ENCODE results near the gene DCAF17.
"Not testable (repeated sequence)": the region's sequence is repeated elsewhere in the genome, so short reads cannot be mapped to it uniquely, and the experiment has no call there.

DCAF17 gene

DNA sequence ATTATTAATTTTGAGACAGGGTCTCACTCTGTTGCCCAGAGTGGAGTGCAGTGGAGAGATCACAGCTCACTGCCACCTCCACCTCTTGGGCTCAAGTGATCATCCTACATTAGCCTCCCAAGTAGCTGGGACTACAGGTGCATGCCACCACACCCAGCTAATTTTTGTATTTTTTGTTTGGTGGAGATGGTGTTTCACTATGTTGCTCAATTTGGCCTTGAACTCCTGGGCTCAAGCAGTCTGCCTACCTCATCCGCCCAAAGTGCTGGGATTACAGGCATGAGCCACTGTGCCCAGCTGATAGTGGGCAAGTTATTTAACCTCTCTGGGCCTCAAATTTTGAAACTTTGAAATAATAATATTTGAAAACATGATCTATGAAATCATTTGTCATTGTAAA lies 26.5 kb downstream of the DCAF17 start:
- no peak for DNase-seq (ENCODE audit: low spot score)

DNA sequence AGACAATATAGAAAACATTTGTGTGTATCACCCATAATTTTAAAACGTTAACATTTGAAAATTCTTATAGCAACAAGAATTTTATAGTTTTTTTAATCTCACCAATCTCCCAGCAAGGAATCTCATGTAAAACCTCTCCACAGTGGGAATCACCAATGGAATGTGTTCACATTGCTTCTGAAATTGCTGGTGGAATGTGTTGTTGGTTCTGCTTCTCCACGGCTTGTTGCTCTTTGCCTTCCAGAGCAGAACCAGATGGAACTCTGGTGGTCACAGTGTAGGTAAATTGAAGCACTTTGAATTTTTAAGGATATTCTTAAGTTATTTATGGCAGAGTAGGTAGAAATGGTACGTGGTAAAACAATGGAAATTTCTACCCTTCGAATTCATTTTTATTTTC lies 35.1 kb downstream of the DCAF17 start:
- DNase-seq (ENCODE audit: low spot score) = no peak

DNA sequence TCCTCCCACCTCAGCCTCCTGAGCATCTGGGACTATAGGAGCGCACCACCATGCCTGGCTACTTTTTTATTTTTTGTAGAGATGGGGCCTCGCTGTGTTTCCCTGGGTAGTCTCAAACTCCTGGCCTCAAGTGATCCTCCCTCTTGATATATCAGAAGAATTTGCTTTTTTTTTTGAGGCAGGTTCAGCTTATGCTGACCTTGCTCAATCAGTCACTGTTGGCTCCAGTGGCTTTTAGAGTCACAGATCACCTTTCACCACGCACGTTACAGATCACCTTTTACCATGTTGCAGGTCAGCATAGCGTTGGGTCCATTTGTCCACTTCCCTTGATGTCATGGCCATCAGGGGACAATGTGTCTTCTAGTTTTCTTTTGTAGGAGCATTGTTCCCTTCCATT lies 36.1 kb downstream of the DCAF17 start:
- DNase-seq (ENCODE audit: low spot score) = no peak

DNA sequence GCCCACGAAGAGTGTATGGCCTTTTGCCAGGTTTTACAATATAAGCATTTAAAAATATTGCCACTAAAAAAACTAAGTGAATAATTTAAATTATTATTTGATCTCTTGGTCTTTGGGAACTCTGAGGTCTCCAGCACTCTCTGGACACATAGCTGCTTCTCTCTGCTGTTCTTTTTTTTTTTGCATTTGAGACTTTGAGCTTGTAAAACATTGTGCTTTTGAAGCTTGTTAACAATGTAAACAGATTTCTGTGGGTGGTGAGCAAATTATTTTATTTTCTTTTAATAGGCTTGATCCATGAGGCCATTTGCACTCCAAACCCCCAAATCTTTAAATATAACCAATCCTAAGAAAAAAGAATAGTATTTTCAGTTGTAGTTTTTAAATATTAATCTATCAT lies 42.0 kb downstream of the DCAF17 start:
- no peak for DNase-seq (ENCODE audit: low spot score)

DNA sequence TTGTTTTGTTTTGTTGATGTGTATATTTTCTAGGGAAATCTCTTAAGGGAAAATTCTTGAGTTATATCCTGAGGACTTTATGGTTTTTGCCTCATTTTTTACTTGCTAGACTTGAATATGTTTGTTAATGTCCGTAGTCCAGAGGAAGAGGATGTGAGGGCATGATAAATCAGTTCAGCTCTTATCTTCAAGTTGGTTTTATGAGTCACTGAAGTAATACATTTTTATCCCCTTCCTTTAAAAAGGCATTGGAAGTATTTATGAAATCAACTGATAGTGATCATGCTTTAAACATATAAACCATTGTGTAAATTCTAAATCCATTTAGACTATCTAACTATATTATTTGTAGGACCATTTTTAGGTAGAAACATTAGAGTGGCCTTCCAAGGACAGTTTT lies 44.3 kb downstream of the DCAF17 start:
- DNase-seq (ENCODE audit: low spot score) = no peak

DNA sequence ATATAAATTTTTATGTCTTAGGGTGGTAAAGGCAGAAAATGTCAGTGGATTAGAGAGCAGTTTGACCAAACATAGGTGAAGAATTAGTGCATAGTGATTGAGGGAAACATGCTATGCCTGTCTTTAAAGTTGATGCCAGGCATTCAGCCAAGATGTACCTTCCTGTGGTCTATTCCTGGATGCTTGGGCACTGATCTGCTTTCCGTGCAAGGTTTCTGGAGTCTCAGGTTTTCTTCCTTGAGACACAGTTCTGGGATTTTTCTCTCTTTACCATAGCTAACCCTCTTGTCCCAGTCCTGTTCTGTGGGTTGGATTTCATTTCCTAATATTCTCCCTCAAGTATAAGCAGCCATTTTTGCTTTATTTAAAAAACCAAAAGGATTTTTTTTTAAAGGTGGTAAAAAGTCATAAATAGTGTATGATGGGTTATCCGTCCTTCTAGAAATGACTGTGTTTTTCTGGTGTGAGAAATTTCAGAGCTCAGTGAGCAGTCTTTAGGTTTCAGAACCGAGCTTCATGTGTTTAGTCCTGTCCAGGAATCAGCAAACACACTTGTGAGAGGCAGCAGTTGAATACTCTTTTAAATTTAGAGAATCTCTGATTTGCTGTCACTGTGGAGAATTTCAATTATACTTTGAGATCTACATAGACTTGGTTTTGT lies 45.3 kb downstream of the DCAF17 start:
- no peak for DNase-seq (ENCODE audit: low spot score)

DNA sequence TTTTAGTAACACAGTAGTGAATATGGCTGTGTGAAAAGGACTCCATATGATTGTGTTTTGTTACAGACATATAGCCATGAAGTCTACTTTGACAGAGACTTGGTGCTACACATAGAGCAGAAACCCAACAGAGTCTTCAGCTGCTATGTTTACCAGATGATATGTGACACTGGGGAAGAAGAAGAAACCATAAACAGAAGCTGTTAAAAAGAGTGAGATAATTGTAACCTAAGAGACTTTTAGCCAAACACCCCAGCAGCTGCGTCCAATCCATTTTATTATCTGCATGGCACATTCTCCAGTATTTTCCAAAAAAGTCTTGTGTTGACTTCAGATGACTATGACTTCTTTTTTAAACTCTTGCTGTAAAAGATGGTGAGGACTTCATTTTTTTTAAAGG lies 46.9 kb downstream of the DCAF17 start:
- DNase-seq (ENCODE audit: low spot score) = no peak

DNA sequence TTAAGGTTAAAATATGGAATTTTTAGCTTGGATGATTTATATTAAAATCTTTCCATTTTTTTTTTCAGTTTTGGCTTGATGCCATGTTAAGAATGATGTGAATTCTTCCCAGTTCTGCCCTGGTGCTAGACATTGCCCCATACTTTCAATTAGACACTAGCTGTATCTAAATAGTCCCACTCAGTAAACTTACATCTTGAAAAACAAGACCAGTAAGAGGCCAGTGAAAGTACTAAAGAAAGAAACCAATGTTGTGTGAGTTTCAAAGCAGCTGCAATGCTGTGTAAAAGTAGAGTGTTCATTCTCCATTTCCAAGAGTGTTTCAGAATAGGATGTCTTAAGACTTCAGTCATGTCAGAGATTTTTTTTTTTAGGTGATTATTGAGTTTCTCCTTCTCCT lies 48.3 kb downstream of the DCAF17 start:
- DNase-seq (ENCODE audit: low spot score) = no peak

DNA sequence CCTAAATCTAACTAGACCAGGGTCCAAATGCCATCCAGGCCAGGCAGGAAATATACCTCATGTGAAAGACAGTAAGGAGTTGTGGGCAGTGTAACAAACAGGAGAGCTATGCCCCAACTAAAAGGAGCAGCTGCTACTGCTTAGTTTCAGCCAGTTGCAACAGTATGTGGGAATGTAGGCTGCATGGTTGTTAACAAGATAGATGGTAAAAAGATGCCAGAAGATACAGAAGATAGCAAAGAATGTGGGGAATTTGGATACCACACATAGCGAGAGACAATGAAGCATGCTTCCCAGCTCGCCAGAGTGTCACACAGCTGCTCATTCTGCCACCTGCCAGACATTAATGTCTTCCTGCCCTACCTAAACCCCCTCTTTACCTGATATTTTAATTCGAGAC lies 48.9 kb downstream of the DCAF17 start:
- DNase-seq (ENCODE audit: low spot score) = no peak

DNA sequence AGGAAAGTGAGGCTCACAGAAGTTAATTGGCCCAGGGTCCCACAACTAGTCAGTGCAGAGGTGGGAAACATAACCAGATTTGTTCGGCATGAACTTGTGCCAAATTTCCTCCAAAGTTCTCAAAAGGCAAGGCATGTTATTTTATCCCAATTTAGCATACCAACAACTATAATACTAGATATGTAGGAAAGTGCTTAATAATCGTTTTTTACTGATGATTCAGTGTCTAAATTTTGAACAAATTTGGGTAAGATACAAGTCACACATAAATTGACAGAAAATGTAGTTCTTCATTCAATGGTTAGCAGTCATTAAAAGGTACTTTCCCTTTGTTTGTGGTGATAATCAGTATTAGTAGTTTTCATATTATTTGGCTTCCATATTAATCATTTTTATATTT lies 49.8 kb downstream of the DCAF17 start:
- DNase-seq (ENCODE audit: low spot score) = no peak

DNA sequence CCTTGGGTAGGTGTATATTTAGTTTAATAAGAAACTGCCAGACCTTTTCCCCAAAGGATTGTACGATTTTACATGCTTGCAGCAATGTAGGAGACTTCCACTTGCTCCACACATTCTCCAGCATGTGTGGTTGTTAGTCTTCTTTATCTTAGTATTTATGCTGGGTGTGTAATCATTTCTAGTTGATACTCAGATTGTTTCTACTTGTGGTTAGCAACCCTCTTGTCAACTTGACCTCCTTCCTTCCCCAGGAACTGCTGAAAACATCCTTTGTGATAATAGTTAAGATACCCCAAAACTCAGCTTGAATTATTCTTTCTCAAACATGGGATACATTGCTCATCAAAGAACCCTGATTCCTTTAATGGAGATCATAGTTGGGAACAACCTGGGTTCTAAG lies 51.1 kb downstream of the DCAF17 start:
- no peak for DNase-seq (ENCODE audit: low spot score)

DNA sequence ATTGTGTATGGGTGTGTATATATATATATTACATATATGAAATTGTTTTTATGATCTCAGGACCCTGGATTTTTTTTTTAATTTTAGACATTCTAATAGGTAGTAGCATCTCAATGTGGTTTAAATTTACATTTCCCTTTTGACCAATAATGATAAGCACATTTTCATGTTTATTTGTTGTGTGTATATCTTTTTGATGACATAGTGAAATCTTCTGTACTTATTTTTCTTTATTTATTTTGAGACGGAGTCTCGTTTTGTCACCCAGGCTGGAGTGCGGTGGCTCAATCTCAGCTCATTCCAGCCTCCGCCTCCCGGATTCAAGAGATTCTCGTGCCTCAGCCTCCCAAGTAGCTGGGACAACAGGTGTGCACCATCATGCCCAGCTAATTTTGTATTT lies 53.2 kb downstream of the DCAF17 start:
- DNase-seq (ENCODE audit: low spot score) = no peak

DNA sequence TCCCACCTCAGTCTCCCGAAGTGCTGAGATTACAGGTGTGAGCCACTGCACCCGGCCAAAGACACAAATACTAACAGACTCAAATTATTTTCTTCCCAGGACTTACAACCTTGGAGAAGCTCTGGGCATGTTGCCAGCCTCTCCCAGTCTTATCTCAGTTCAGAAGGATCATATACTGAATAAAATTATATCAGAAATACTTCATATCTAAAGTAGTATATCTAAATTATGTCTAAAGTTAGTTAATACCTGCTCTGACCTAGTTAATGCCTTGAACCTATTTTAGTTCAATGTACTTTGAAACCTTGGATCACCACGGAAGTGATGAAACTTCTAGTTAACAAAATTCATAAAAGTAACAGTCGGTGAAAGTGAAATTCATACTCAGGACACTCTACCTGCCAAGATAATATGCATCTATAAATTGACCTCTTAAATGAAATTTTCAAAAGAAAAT lies 53.8 kb downstream of the DCAF17 start:
- DNase-seq (ENCODE audit: low spot score) = no peak

DNA sequence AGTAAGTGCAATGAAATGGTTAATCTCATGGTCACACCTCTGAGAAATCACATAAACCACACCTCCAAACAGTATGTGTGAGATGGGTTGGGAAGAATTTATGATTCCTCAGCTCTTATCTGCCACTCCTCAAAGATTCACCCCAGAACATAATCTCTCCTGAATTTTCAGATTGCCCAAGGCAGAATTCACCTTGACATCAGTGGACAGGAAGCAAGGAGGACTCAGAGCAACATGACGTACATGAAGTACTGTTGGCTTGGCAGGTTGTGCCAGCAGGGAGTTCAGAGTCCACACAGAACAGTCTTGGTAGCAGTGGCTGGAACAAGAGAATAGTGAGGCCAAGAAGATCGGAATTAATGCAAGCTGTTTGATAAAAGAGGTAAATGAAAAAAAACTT lies 56.6 kb downstream of the DCAF17 start:
- no peak for DNase-seq (ENCODE audit: low spot score)

DNA sequence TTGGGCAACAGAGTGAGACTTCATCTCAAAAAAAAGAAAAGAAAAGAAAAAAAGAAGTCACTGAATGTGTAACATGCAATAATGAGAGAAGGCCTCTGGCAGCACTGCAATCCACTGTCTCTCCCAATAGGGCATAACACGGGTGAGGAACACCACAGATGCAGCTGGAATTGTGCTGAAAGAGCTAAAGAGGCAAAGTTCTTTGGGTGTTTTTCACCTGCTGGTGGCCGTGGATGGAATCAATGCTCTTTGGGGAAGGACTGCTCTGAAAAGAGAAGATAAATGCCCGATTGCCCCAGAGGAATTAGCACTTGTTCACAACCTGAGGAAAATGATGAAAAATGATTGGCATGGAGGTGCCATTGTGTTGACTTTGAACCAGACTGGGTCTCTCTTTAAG lies 57.3 kb downstream of the DCAF17 start:
- no peak for DNase-seq (ENCODE audit: low spot score)

DNA sequence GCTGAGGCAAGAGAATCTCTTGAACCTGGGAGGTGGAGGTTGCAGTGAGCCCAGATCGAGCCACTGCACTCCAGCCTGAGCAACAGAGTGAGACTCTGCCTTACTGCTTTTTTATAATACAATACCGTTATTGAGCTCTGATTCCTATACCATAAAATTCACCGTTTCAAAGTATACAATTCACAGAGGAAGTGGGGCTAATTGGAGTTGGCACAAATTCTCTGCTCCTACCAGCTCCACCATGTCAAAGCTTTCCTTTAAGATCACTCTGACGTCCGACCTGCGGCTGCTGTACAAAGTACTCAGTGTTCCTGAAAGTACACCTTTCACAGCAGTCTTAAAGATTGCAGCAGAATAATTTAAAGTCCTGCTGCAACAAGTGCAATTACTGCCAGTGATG lies 58.6 kb downstream of the DCAF17 start:
- no peak for DNase-seq (ENCODE audit: low spot score)

DNA sequence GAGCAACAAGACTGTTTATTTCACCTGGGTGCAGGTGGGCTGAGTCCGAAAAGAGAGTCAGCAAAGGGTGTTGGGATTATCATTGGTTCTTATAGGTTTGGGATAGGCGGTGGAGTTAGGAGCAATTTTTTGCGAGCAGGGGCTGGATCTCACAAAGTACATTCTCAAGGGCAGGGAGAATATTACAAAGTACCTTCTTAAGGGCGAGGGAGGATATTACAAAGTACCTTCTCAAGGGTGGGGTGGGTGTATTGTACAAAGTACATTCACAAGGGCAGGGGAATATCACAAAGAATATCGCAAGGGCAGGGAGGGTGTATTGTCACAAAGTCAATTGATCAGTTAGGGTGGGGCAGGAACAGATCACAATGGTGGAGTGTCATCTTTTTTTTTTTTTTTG lies 63.6 kb downstream of the DCAF17 start:
- DNase-seq (ENCODE audit: low spot score) = not testable (repeated sequence)

DNA sequence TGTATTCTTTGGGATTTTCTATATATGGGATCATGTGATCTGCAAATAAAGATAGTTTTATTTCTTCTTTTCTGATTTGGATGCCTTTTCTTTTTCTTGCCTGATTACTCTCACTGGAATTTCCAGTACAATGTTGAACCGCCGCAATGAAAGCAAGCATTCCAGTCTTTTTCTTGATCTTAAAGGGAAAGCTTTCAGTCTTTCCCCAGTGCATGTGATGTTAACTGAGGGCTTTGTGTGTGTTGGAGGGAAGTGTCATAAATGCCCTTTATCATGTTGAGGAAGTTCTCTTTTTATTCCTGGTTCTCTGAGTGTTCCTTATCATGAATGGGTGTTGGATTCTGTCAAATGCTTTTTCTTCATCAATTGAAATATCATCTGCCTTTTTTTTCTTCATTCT lies 71.3 kb downstream of the DCAF17 start:
- DNase-seq (ENCODE audit: low spot score) = no peak

DNA sequence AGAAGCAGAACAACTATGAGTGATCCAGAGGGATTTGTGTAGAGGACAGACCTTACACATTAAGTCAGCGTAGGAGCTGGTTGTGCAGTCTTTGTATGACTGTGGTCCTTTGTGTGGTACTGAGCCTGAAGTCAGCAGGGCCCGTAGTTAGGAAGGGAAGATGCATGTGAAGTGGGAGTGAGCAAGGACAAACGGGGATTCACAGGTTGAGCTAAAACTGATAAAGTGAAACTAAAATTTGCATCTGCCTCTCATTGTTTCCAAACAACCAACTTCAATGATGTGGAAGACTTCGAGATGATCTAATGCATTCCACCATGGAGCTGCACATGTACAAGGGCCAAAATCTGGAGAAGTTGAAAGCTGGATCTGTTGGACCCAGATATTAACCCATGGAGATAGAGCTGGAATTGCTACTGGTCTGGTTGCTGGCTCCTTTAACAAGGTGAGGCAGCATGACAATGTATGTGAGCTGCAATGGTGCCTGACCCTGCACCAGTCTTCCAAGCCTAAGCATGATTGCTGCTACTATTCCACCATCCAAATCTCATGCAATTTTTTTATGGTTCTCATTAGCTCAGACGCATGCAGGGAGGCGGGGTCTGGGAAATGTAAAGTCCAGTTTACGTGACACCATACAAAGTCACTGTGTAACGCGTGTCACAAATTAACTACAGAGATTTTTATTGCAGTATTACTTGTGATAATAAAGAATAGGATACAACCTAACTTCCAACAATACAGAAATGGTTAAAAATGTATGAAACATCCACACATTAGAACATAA lies 76.1 kb downstream of the DCAF17 start:
- no peak for DNase-seq (ENCODE audit: low spot score)

DNA sequence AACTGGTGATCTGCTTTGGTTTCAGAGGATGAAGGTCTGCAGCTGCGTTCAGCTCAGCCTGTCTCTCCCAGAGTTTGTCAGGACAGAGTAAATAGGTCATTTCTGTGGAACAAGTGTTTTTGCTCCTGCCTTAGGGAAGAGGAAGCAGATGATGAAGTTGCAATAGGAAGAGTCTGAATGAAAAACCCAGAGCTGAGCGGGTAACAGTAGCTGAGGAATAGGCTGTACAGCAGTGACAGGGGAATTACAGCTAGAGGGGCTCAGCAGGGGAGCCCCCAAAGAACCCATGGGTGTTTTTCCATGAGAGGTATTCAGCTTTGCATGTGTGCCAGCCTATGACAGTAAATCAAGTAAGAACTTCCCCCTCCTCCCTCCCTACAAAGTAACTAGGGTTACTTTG lies 78.0 kb downstream of the DCAF17 start:
- DNase-seq (ENCODE audit: low spot score) = no peak

DNA sequence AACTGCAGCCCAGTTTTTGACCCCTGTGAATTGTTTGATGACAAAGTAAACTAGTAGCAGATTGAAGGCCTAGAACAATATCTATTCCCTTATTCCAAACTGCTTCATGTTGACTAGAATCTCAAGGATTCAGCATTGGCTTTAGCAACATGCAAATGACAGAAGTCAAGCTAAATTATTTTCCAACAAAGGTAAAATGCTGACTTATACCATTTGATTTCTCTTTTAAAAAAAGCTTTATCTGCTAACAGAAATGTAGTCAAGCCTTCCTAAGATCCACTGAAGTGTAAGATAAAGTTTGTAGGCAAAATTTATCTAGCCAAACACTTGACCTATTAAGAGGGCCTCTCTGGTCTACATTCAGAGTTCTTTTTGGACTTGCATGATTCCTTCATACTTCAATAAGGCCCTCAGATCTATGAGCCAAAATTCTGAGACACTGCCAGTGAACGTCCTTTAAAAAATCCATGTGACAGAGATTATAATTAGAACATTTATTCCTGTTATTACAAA lies 78.7 kb downstream of the DCAF17 start:
- no peak for DNase-seq (ENCODE audit: low spot score)

DNA sequence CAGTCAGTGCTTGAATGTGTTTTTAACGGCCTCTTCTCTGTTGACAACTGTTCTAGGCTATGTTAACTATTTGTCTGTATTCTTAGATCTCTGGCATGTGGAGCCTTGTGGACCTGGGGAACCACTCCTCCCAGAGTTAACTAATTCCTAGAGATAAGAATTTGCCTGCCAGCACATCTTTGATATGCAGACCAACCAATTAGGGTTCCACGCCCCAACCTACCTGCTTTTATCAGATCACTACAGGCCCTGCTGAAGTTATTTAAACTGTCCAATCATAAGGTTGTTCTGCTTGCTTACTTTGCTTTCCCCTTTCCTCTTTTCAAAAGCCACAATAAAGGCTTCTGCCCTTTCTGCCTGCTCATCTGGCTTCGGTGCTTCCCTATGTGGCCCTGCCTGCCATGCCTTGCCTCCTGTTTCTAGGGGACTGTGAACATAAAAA lies 79.7 kb downstream of the DCAF17 start:
- DNase-seq (ENCODE audit: low spot score) = no peak

DNA sequence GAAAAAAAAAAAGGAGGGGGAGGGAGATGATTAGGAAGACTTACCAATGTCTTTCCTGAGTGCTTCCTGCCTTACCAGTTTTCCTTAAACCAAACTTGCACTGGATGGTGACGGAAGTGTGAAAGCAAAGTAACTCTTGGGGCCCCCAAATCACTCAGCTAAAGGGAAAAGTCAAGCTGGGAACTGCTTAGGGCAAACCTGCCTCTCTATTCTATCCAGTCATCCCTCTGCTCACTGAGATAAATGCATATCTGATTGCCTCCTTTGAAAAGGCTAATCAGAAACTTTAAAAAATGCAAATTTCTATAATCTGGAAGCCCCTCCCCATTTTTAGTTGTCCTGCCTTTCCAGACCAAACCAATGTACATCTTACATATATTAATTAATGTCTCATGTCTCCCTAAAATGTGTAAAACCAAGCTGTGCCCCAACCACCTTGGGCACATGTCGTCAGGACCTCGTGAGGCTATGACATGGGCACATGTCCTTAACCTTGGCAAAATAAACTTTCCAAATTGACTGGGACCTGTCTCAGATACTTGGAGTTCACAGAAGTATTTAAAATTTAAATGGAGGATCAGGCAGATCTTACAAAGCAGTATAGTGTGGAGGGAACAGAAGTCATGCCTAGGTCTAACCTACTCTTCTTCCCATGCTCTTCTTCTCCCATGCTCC lies 81.0 kb downstream of the DCAF17 start:
- DNase-seq (ENCODE audit: low spot score) = no peak
